GM20000 (cell line): ENCODE measurements around the gene LOXL3.
A peak's percentile ranks its signal among the peaks of the same experiment; 100 is the strongest.

ENCODE experiments used
- DNase-seq: peaks from one replicate; pipeline ENCODE4 v3.0.0; 2012; ENCODE audit warnings: low spot score
- TF ChIP-seq, protein P1 (sequence below): IDR thresholded peaks from 2 replicates; pipeline ENCODE4 v1.5.1; 2012; ENCODE audit warnings: mild to moderate bottlenecking, control low read depth; ENCODE audit errors: extremely low read depth, missing control alignments

LOXL3 gene

DNA sequence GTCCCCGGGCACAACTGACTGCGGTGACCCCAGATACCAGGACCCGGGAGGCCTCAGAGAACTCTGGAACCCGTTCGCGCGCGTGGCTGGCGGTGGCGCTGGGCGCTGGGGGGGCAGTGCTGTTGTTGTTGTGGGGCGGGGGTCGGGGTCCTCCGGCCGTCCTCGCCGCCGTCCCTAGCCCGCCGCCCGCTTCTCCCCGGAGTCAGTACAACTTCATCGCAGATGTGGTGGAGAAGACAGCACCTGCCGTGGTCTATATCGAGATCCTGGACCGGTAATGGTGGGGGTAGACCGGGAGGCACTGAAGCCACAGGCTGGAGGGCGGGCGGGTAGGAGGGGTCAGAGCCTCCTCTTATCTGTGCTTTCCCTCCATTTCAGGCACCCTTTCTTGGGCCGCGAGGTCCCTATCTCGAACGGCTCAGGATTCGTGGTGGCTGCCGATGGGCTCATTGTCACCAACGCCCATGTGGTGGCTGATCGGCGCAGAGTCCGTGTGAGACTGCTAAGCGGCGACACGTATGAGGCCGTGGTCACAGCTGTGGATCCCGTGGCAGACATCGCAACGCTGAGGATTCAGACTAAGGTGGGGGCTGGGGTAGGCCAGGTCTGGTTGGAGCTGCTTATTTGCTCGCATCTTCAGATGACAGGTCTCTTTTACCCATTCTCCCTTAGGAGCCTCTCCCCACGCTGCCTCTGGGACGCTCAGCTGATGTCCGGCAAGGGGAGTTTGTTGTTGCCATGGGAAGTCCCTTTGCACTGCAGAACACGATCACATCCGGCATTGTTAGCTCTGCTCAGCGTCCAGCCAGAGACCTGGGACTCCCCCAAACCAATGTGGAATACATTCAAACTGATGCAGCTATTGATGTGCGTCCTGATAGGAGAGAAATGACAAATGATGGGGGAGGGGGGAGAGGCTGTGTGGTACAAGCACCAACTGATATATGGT lies 23.2 kb downstream of the LOXL3 start:
- DNase-seq = peak; percentile 86
- TF ChIP-seq, protein P1, sequence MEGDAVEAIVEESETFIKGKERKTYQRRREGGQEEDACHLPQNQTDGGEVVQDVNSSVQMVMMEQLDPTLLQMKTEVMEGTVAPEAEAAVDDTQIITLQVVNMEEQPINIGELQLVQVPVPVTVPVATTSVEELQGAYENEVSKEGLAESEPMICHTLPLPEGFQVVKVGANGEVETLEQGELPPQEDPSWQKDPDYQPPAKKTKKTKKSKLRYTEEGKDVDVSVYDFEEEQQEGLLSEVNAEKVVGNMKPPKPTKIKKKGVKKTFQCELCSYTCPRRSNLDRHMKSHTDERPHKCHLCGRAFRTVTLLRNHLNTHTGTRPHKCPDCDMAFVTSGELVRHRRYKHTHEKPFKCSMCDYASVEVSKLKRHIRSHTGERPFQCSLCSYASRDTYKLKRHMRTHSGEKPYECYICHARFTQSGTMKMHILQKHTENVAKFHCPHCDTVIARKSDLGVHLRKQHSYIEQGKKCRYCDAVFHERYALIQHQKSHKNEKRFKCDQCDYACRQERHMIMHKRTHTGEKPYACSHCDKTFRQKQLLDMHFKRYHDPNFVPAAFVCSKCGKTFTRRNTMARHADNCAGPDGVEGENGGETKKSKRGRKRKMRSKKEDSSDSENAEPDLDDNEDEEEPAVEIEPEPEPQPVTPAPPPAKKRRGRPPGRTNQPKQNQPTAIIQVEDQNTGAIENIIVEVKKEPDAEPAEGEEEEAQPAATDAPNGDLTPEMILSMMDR = no peak

DNA sequence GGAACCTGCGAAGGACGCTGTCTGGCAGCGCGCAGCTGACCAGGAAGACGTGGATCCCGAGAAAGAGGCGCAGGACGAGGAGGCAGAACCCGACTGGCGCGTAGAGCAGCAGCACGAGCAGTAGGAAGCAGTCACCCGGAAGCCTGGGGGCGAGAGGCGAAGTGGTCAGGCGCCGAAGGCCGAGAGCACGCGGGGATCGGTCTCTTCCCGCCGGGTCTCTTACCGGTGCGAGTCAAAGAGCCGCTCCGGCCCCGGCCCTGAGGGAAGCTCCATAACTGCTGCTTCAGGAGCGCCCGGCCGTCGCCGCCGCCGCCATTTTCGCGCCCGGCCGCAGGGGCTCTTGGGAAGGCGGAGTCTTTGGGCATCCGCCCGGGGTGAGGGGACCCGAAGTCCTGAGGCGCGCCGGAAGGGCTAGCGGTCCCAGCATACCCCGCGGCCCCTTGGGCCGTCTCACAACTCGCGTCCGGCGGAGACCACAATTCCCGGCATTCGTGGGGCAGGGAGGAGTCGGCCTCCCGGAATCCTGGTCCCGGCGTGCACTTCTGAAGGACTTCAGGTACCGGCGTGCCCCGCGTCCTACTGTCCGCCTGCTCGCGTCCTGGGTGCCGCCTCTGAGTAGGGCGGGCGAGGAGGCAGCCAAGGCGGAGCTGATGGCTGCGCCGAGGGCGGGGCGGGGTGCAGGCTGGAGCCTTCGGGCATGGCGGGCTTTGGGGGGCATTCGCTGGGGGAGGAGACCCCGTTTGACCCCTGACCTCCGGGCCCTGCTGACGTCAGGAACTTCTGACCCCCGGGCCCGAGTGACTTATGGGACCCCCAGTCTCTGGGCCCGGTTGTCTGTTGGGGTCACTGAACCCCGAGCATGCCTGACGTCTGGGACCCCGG lies 24.1 kb downstream of the LOXL3 start, which contains the start of the genes AUP1 and HTRA2:
AUP1 (minus strand) TSS at position 350 of the 882 bp plus-strand sequence; CDS start at position 273, 77 bp downstream.
HTRA2 (plus strand) TSS at position 577 of the 882 bp plus-strand sequence; CDS start at position 651, 74 bp downstream.
- TF ChIP-seq, protein P1 = no peak
- DNase-seq = peak; percentile 97

DNA sequence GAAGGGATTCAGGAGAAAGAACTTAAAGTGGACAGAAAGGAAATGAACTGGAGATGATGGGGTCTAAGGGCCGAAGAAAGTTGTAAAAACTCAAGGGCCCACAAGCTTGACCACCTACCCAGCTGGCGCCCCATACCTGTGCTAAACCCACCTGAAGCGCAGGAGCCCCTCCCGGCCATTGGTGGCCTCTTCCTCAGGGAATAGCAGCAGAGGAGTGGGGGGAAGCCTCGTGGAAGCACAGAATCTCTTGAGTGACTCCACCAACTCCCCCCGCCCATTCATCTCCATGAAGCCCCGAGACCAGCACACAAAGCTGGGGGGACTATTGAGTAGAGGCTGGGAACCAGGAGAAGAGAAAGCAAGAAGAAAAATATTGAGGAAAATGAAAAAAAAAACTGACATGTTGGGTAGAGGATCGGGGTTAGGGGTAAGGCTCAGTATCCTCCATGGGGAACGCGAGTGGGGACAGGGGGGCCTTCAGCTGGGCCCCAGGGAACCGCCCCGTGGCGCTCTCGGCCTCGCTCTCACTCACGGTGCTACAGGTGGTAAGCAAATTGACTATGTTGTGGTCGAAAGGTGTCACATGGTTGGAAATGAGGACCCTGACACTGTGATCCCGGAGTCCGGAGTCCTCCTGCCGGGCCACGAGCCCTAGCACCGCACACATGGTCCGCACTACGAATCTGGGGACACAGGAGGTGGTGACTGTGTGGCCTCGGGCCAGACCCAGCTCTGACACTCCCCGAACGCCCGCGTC lies 25.0 kb downstream of the LOXL3 start:
- DNase-seq = peak; percentile 35
- TF ChIP-seq, protein P1 = no peak

GRCh38 chr2:74527741-74528140 lies 26.0 kb downstream of the LOXL3 start:
- TF ChIP-seq, protein P1 = no peak

DNA sequence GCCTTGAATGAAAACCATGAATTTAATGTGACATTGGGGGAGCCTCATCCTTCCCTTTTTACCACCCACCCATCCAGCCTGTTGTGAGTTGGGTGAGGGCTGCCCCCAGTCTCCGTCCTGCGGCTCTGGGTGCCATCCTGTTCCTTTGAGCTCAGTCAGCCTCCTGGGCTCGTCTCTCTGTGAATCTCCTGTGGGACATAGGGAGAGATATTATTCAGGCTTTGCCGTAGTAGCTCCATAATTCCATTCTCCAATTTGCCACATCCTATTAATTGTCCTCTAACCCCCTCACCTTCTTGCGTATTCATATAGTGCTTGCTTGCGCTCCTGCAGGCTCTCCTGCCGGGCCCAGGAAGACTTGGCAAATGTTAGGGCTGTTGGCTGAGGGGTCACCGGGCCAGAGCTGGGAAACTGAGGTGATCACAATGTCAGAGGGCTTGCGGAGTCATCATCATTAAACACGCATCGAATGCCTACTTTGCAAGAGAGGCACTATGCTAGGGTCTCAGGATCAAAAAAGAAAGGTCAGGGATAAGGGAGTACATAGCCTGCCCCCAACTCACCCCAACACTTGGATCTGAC lies 27.0 kb downstream of the LOXL3 start:
- TF ChIP-seq, protein P1 = no peak
- no peak for DNase-seq

More at GRCh38 chr2:74527741-74528140, 26.0 kb downstream of the LOXL3 start:
- DNase-seq = no peak

- peak; percentile 65 for DNase-seq
- TF ChIP-seq, protein P1 = no peak
Observed at GRCh38 chr2:74525717-74526648, 27.8 kb downstream of the LOXL3 start, which contains the start of gene DQX1. Gene DQX1, minus strand, starts transcription at chr2:74526231. Its CDS starts 502 bp downstream, at chr2:74525729.
